NCI-H1092 treated with DMSO at 0.1 percent for 48 hours (cell line): ENCODE results near the gene MN1.

ENCODE experiments used
- DNase-seq: peaks from one replicate; lab custom pipeline; 2025; lab: John Stamatoyannopoulos, UW

Gene MN1

DNA sequence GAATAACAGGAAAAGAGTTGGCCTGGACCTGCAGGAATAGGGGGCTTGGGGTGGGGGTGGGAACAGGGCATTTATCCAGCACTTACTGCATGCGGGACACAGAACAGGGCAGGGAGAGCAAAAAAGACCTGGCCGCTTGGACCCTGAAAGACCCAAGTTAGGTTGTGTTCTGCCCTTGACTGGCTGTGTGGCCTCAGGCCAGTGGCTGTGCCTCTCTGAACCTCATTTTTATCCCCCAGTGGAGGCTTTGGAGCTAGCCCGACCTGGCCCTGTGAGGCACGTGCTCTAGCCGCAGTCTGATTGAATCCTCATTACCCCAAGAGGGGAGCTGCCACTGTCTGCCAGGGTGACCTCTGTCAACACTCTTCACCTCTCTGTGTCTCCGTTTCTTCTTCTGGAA is 68.7 kb downstream of the MN1 start:
- DNase-seq = no peak

DNA sequence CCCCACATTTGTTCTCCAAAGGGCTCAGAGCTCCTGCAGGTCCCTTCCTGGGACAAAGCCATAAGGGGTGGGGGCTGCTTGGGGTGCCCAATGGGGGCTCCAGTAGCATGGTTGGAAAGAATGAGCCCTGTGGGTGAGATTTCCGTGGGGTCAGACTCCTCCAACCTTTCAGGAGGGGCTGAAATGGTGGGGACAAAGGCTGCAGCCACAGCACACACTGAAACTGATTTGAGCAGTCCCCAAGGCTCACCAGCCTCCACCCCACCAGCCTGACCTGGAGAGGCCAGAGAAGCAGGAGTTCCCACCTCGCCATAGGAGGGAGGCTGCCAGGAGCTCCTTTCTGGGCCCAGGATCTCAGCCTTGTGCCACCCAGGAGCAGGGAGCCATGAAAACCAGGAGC is 69.2 kb downstream of the MN1 start:
- DNase-seq = no peak

DNA sequence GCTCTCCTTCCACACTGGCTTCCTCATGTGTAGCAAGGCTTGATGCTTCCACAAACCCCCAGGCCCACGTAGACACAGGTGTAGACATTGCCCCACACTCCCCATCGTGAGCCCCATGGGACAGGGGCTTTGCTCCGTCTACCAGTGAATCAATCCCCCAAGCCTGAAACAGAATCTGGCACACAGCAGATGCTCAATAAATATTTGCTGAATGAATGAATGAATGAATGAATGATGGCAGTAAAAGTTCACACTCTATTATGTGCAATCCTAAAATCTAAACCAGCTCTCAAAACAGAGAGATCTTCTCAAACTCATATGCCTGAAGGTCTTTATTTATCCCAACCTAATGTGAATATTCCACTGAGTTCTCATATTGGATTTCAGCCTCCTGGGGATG is 69.9 kb downstream of the MN1 start:
- no peak for DNase-seq

DNA sequence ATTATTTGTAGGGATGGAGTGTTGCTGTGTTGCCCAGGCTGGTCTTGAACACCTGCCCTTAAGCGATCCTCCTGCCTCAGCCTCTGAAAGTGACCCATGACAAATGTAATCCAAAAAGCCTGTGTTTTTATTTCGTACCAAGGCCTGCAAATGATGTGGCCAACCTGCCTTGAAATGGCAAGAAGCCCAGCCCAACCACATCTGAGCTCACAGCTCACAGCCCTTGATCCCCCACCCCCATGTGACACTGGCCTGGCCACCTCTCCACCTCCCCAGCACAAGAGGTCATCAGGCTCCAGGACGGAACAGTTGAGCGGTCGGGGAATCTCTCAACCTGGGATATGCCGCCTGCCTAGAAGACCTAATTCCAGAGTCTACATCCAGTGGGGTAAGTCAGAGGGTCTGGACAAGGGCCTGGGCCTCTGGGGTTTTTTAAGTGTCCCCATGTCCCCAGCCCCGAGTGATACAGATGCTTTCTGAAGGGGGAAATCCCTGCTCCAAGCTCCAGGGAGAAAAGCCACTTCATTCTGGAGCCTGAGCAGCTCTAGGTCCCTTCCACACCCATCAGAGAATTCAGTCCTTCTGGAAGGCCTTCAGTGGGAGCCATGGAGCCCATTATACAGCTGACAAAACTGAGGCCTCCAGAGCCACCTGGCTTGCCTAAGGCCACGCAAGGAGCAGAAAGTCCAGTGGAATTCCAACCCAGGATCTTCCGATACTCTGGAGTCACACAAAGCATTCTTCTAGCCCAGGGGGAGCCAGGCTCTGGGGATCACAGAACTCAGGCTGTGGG is 70.7 kb downstream of the MN1 start:
- DNase-seq = no peak

DNA sequence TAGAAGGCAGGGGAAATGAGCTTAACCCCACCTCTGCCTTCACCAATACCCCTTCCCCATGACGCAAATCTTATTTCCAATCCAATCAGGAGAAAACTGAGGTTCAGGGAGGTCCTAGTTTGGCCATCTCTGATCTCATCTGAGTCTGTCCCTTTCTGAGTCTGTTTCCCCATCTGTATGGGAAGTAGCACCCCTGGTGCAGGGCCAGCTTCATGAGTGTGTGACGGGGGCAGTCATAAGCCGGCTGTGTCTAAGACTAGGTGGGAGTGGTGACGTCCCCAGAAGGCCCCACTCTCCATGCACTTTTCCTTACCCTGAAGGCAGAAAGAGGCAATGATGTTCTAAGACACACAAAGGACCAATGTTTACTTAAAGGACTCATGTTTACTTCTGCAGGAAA is 72.3 kb downstream of the MN1 start:
- no peak for DNase-seq

DNA sequence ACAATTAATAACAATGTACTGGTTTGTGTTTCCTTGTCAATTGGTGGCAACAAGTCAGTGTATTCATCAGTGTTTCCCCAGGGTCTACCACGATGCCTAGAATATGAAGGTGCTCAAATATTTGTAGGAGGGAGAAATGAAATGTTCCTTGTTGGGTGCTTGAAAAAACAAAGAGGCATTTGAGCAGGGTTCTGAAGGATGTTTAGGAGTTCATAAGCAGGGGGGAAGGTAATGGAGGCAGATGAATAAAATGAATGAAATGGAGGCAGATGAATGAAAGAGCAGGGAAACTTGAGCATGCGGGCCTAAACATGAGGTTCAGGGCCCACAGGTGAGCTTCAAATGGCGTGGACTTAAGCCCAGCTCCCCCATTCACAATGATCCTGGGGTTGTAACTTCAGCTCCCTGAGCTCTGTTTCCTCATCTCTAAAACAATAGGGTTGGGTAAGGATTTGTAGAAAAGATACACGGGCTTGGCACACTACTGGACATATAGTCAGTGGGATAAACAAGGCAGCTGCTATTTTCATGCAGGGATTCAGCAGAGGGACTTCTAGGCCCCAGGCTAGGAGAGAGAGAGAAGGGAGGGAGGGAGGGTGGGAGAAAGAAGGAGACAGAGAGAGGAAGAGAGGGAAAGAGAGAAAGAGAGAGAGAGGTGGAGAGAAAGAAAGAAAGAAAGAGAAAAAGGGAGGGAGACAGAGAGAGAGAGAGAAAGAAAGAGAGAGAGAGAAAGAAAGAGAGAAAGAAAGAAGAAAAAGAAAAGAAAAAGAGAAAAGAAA is 73.7 kb downstream of the MN1 start:
- no peak for DNase-seq

DNA sequence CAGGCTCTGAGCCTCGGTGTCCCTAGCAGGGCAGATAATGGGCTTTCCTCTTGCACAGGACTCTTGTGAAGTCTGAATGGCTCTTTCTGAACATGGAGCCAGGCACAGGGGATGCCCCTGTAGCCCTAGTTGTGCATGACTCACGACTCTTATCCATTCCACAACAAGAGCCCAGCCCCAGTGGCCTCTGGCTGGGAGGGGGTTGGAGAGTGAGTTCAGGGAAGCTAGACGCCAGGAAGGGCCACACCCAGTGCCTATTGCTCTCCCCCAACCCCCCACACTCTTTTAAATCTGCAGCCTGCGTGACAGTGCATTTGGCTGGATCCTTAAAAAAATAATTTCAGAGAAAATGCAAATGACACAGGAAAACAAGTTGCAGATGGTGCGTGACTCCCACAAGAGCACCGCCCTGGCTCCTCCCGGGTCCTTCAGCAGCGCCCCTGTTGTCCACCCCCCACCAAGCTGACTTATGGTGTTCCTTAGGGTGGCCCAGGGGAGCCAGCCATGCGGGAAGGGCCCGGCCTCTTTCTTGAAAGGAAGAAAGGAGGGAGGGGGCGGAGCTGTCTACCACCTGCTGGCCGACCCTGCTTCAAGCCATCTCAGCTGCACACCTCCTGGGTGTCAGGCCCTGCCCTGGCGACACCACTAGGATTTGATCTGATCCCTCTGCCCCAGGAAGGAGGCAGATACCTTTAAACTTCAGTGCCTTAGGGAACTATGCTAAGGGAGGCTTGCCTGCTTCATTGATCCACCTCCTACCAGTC is 74.7 kb downstream of the MN1 start:
- no peak for DNase-seq

DNA sequence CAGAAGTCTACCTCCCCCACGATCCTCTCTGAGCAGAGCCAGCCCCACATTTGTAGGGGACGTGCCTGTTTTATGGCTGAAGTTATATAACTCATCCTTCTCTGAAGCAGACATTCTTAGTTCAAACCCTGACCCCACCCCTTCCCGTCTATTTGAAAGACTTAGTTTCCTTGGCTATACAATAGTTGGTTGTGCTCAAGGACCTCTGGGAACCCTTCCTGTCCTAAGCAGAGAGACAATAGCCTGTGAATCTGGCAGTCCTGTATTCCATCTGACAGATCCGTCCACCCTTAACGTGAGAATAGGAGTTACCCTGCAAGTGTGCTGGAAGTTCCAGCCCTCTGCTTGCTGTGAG is 75.2 kb downstream of the MN1 start:
- no peak for DNase-seq

DNA sequence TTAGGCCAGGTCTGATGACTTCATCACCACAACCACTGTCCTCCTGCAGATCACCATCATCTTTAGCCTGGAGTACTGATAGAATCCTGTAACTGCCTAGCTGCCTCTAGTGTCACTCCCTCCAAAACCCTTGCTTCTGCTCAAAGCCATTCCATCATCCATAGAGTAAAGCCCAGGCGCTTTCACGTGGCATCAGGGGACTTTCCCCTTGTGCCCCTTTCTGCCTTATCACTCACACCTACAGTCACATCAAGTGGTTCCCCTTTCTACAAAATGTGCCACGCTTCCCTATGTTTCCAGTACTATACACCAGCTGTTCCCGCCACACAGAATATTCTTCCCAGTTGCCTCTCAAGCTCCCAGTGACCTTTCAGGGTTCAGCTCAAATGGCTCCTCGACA is 75.9 kb downstream of the MN1 start:
- no peak for DNase-seq

DNA sequence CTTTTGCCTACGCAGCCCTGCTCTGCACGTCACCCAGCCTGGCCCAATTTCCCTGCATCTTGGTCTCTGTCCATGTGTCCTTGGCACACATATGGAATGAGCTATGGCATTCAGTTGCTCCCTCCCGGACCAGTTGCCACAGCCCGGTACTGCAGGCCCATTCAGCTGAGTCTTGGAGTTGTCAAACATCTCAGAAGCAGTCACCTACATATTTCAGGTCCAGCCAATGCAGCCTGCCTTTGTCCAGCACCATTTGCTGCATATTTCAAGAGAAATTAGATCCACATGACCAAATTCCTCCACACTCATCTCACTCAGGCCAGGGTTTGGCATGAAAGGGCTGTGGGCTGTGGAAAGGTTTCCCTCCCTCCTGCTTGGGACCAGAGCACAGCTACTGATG is 76.8 kb downstream of the MN1 start:
- DNase-seq = no peak

DNA sequence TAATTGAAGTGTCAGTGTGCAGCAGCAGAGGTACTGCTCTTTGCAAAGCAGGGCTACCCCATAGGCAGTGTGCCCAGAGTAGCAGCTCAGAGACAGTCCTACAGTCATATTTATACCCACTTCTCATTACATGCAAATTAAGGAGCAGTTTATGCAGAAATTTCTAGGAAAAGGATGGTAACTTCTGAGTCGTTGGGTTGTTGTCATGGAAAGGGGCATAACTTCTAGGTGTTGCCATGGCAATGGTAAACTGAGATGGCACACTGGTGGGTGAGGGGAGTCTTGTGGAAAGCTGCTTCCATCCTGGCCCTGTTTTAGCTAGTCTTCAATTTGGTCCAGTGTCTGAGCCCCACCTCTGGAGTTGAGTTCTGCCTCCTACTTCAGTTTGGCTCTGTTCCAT is 77.4 kb downstream of the MN1 start:
- no peak for DNase-seq

DNA sequence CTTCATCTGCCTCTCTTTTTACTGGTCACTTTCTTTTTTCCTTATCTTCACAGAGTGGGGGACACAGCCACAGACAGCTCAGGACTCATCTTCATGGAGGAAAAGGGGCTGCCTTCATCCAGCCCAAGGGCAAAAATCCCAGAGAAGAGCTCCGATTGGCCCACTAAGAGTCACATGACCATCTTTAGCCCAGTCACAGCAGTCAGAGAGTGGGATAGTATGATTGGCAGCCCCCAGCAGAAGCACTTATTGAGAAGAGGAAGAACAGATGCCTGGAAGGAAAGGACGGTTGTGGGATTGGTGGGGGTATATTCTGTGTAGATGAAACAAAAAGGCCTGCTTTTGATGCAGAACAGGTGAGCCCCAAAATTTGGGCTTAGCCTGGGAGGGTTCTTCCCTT is 77.8 kb downstream of the MN1 start:
- no peak for DNase-seq

DNA sequence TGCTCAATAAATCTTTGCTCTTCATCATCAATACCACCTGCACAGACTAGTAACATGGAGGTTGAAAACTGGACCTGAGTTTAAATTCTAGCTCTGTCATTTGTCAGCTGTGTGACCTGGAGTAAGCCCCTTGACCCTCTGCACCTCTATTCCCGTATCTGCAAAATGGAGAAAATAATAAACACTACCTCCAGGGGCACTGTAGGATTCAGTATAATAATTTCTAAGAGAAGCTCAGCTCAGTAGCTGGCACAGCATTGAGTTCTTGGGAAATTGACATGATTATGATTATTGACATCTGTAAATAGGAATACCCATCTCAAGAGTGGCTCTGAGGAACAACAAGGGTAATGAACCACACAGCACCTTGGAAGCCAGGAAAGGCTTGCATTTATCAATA is 78.4 kb downstream of the MN1 start:
- DNase-seq = no peak

DNA sequence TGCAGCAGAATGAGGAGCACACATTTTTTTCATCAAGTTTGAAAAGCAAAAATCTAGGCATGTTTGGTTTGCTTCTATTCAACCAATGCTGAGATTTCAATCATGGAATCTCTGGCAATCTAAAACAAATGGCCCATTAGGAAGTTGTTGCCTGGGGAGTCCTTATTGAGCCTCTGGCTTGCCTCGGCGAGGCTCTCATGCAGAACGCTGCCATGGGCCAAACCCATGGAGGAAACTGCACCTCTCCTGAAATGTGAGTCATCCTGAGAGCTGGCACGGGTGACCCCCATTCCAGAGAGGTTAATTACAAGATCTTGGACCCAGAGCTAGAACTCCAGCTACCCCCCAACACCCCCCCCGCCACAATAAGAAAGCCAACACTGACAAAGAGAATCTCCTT is 80.7 kb downstream of the MN1 start:
- no peak for DNase-seq

DNA sequence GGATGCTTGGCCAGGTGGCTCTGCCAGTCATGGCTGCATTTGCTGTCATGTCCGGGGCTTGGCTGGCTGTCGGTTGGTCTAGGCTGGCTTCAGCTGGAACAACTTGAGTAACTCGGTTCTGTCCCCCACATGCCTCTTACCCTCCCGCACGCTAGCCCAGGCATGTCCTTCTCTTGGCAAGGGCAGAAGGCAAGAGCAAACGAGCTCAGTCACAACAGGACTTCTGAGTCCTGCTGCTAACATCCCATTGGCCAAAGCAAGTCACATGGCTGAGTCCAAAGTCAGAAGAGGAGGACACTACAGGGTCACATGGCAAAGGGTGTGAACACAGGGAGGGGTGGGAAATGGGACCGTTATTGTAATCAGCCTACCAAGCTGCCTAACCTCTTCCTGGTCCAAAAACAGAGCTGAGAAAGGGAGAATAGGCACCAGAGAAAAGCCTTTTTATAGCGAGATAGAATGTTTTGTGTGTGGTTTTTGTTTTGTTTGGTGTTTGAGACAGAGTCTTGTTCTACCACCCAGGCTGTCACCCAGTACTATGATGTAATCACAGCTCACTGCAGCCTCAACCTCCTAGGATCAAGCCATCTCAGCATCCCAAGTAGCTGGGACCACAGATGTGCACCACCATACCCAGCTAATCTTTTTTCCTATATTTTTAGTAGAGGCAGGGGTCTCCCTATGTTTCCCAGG is 81.9 kb downstream of the MN1 start:
- no peak for DNase-seq

DNA sequence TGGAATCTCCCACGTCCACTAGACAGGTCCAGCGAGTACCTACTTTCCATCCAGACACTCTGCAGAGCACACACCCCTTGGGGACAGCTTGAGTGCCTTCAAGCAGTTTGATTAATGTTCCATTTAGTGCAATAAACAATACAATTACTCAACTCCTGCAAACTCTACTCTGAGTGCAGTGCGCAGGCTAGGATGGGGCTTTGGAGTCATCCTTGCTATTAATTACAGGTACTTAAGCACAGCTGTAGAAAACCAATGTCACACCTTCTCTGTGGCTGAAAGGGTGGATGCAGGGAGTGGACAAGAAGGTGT is 82.6 kb downstream of the MN1 start:
- no peak for DNase-seq

DNA sequence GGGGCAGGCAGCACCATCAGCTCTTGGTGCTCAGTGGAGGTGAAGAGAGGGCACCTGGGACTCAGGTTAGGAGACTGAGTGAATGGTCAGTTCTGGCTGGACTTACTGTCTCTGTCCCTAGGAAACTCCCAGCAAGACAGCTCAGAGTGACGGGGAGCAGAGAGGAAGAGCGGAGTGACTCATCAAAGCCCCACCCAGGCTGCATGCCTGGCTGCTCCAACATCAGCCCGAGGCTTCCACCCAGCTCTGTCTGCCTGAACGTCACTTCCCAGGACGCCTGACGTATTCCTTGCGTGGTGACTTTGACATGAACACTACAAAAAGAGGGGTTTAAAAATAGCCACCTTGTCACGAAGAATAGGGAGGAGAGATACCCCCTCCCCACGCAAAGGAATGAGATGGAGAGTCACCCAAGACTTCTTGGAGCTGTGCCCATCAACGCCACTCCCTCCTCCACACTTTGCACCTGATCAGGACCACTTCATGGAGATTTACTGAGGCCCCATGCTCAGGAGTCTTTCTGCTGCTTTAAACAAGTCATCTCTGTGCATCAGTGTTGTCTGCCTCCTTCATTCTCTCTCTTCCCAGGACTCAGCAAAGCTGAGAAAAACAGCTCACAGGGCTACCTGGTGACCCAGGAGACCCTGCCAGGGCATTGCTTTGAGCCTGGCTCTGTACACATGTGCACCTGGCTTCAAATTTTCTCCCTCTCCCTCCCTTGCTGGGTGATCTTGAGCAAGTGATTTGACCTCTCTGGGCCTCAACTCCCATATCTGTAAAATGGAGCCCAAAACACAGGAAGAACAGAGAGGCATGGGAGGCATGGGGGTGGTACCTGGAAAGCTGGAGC is 83.1 kb downstream of the MN1 start:
- DNase-seq = no peak

DNA sequence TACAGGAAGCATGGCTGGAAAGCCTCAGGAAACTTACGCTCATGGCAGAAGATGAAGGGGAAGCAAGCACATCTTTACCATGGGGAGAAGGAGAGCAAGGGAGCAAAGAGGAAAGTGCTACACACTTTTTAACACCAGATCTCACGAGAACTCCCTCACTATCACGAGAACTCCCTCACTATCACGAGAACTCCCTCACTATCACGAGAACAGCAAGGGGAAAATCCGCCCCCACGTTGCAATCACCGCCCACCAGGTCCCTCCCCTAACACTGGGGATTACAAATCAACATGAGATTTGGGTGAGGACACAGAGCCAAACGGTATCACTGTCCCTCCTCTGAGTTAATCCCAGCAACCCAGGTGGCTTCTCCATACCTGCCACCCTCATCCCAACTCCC is 84.5 kb downstream of the MN1 start:
- no peak for DNase-seq

DNA sequence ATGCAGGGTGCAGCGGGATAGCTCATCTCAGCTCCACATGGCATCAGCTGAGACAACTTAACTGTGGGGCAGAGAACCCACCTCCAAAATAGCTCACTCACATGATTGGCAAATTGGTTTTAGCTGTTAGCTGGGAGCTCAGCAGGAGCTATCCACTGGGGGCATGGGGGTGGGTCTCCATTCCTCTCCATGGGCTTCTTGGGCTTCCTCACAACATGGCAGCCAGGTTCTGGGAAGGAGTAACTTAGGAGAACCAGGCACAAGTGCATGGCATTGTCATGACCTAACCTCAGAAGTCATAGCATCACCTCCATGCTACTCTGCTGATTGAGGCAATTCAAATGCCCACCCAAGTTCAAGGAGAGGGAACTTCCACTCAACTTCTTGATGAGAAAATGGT is 85.5 kb downstream of the MN1 start:
- no peak for DNase-seq

DNA sequence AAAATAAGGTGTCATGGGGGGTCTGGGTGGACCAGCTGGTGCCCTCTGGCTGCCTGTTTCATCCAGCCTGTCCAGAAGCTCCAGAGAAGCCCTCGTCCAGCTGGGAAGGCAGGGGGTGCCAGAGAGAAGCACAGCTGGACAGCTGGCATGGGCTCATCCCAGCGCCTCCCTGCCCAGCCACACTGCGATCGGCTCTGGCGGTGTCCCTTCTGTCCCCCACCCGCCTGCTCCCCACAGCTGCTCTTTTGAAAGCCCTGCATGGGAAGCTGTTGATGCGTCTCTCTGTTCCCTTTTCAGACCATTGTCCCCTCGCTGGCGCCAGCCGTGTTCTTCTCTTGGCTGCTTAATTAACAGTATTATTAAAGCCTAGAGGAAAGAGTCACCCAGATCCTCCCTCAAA is 86.5 kb downstream of the MN1 start:
- DNase-seq = peak; percentile 28

DNA sequence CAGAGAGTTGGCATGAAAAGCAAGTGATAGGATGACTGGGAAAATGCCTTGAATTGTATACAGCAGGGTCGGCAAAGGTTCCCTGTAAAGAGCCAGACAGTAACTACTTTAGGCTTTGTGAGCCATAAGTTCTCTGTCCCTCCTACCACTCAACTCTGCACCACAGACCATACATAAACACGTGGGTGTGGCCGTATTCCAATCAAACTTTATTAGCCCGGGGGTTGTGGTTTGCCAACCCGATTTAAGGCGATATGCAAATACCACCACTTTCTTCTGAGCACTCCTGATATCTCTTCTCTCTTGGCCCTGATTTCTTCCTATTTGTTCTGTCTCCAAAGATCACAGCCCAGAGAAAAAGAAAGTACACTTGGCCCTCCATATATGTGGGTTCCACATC is 87.5 kb downstream of the MN1 start:
- no peak for DNase-seq

DNA sequence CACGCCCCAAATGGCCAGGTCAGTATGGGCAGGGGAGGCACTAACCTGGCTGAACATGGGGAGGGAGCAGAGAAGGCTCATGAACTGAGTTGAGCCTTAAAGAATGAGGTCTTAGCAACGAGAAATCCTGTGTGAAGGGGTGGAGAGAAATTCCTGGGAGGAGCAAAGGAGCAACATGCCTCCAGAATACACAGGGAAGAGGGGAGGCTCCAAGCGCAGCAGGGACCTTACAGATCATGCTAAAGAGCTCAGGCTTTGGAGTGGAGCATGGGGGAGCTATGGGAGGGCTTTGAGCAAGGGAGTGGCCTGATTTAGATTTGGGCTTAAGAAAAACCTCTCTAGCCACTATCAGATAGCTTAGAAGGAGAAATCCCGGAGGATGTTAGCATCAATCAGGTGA is 88.1 kb downstream of the MN1 start:
- DNase-seq = no peak
